ENCODE measurements around the gene CCDC102B. TPM values are rescaled to one million over a fixed set of nuclear protein-coding genes. Genes with fewer than 3 reads are reported as not detected.

The CCDC102B gene
- total RNA-seq, 1 donor from 2014 or later, result 8.2 TPM

DNA sequence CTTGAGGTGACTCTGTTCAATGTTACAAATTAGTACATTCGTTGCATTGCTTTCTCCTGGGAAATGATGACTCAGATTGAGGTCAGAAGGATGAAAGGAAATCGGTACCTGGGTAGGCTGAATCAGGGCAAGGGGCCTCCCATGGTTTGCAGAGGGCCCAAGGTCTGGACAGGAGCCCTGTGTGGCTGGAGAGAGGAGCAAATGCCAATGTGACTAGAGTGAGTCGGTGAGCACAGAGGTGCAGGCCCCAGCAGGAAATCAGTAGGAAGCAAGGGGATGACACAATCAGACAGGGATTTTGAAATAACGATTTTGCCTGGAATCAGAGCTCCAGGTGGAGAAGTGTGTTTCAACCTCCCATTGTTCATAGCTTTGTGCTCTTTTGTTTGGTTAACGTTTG lies 118.9 kb downstream of the CCDC102B start:
- no peaks in the 10 kb centered on the region for H3K9me3 Mint-ChIP-seq (ENCODE audit: unreplicated experiment)
- no peak for DNase-seq (ENCODE audit: low spot score)
- no peaks in the 10 kb centered on the region for H3K27me3 Mint-ChIP-seq (ENCODE audit: unreplicated experiment)
- TF ChIP-seq, protein P1, sequence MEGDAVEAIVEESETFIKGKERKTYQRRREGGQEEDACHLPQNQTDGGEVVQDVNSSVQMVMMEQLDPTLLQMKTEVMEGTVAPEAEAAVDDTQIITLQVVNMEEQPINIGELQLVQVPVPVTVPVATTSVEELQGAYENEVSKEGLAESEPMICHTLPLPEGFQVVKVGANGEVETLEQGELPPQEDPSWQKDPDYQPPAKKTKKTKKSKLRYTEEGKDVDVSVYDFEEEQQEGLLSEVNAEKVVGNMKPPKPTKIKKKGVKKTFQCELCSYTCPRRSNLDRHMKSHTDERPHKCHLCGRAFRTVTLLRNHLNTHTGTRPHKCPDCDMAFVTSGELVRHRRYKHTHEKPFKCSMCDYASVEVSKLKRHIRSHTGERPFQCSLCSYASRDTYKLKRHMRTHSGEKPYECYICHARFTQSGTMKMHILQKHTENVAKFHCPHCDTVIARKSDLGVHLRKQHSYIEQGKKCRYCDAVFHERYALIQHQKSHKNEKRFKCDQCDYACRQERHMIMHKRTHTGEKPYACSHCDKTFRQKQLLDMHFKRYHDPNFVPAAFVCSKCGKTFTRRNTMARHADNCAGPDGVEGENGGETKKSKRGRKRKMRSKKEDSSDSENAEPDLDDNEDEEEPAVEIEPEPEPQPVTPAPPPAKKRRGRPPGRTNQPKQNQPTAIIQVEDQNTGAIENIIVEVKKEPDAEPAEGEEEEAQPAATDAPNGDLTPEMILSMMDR (IDR thresholded peaks at IDR 0.05; ENCODE audit: unreplicated experiment), result no peak
- H3K4me1 Mint-ChIP-seq (ENCODE audit: unreplicated experiment), result peaks cover 3% of the 10 kb centered on the region
- H3K36me3 Mint-ChIP-seq (ENCODE audit: low read depth, unreplicated experiment), result no peaks in the 10 kb centered on the region
- no peak overlapping the region for H3K27ac Mint-ChIP-seq (ENCODE audit: unreplicated experiment)
- no peak overlapping the region for H3K4me3 Mint-ChIP-seq (ENCODE audit: unreplicated experiment)

DNA sequence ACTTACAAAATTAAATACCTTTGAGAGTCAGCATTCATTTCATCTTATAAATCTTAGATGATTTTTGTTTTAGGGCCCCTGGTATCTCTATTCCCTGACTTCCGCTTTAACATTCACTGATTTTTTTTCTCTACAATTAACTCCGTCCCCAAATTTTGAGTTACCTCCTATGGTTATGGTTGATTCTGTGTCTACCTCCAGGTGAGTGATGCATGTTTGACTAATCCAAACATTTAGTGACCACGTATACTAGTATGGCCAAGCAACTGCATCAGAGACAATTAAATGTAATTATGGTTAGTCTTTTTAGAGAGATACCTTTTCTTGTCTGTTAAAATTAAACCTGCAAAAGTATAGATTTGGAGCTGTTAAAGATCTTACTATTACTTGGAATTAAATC lies 120.3 kb downstream of the CCDC102B start:
- Mint-ChIP-seq H3K36me3 (ENCODE audit: low read depth, unreplicated experiment) (no peaks in the 10 kb centered on the region), H3K27me3 (ENCODE audit: unreplicated experiment) (no peaks in the 10 kb centered on the region), H3K9me3 (ENCODE audit: unreplicated experiment) (no peaks in the 10 kb centered on the region), H3K4me1 (ENCODE audit: unreplicated experiment) (peaks cover 3% of the 10 kb centered on the region), H3K4me3 (ENCODE audit: unreplicated experiment) (no peak overlapping the region), H3K27ac (ENCODE audit: unreplicated experiment) (no peak overlapping the region)
- TF ChIP-seq, protein P1 (IDR thresholded peaks at IDR 0.05; ENCODE audit: unreplicated experiment), result no peak
- DNase-seq (ENCODE audit: low spot score), result no peak

DNA sequence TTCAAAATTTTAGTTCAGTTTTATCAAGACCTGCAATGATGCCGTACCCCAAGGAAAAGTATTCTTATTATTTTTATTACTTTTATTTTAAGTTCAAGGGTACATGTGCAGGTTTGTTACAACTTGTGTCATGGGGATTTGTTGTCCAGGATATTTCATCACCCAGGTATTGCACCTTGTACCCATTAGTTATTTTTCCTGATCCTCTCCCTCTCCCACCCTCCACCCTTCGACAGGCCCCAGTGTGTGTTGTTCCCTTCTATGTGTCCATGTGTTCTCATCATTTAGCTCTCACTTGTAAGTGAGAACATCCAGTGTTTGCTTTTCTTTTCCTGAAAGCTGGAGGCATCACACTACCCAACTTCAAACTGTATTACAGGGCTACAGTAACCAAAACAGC lies 122.0 kb downstream of the CCDC102B start:
- no peaks in the 10 kb centered on the region for H3K27me3 Mint-ChIP-seq (ENCODE audit: unreplicated experiment)
- DNase-seq (ENCODE audit: low spot score), result no peak
- no peak overlapping the region for H3K4me3 Mint-ChIP-seq (ENCODE audit: unreplicated experiment)
- no peaks in the 10 kb centered on the region for H3K9me3 Mint-ChIP-seq (ENCODE audit: unreplicated experiment)
- peaks cover 3% of the 10 kb centered on the region for H3K4me1 Mint-ChIP-seq (ENCODE audit: unreplicated experiment)
- no peak overlapping the region for H3K27ac Mint-ChIP-seq (ENCODE audit: unreplicated experiment)
- H3K36me3 Mint-ChIP-seq (ENCODE audit: low read depth, unreplicated experiment), result no peaks in the 10 kb centered on the region
- TF ChIP-seq, protein P1 (IDR thresholded peaks at IDR 0.05; ENCODE audit: unreplicated experiment), result no peak

DNA sequence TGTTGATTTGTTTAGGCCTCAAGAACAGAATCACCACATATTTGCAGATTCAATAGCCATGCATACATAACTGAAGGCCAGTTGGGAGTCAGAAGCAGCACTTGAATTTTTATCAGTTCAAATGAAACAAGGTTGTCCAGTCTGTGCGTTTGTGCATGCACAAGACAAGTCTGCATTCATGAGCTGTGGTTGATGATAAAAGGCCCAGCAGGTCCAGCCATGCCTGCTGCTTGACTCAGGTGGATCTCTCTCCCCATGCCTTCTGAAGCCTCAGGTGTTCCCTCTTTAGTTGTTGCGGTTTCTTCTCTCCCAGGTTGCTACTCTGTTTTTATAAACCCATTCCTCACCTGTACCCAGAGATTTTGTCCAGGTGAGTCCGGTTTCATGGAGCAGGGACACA lies 124.5 kb downstream of the CCDC102B start:
- Mint-ChIP-seq H3K27me3 (ENCODE audit: unreplicated experiment) (no peaks in the 10 kb centered on the region), H3K4me1 (ENCODE audit: unreplicated experiment) (no peaks in the 10 kb centered on the region), H3K36me3 (ENCODE audit: low read depth, unreplicated experiment) (no peaks in the 10 kb centered on the region), H3K4me3 (ENCODE audit: unreplicated experiment) (no peak overlapping the region), H3K27ac (ENCODE audit: unreplicated experiment) (no peak overlapping the region), H3K9me3 (ENCODE audit: unreplicated experiment) (no peaks in the 10 kb centered on the region)
- no peak for DNase-seq (ENCODE audit: low spot score)
- TF ChIP-seq, protein P1 (IDR thresholded peaks at IDR 0.05; ENCODE audit: unreplicated experiment), result no peak

DNA sequence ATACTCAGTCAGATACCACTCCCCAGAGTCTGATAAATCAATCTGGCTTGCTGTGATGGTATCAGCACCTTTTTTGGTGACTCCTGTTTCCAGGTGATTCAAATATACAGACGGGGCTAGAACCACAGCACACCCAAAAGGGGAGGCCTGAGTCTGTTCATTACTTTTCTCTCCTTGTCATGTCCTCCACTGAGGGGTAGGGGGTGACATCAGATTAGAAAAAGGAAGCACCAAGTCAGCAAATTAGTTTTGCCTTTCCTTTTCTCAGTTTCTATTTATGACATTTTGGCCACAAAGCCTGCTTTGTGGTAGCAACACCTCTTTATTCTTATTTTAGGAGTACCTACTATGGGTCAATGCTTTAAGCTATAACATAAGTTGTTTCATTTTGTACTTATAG lies 127.4 kb downstream of the CCDC102B start:
- DNase-seq (ENCODE audit: low spot score), result no peak
- Mint-ChIP-seq H3K27ac (ENCODE audit: unreplicated experiment) (no peak overlapping the region), H3K4me3 (ENCODE audit: unreplicated experiment) (no peak overlapping the region), H3K27me3 (ENCODE audit: unreplicated experiment) (no peaks in the 10 kb centered on the region), H3K4me1 (ENCODE audit: unreplicated experiment) (no peaks in the 10 kb centered on the region), H3K9me3 (ENCODE audit: unreplicated experiment) (no peaks in the 10 kb centered on the region), H3K36me3 (ENCODE audit: low read depth, unreplicated experiment) (no peaks in the 10 kb centered on the region)
- TF ChIP-seq, protein P1 (IDR thresholded peaks at IDR 0.05; ENCODE audit: unreplicated experiment), result no peak
